ENCODE results near the gene DNAH1.
"Not testable (repeated sequence)": the region's sequence is repeated elsewhere in the genome, so short reads cannot be mapped to it uniquely, and the experiment has no call there.

Gene DNAH1

GRCh38 chr3:52333869-52334557 lies 17.9 kb downstream of the DNAH1 start:
- Mint-ChIP-seq H3K36me3 (peaks cover 3% of the 10 kb centered on the region), H3K4me1 (ENCODE audit: low read depth) (no peaks in the 10 kb centered on the region), H3K9me3 (ENCODE audit: low read depth) (no peaks in the 10 kb centered on the region), H3K27me3 (no peaks in the 10 kb centered on the region), H3K27ac (no peak overlapping the region), H3K4me3 (no peak overlapping the region)

- H3K27ac Mint-ChIP-seq; H3K27me3 Mint-ChIP-seq; H3K4me3 Mint-ChIP-seq; H3K9me3 Mint-ChIP-seq (ENCODE audit: low read depth); H3K4me1 Mint-ChIP-seq (ENCODE audit: low read depth): not testable (repeated sequence)
- peaks cover 12% of the 10 kb centered on the region for H3K36me3 Mint-ChIP-seq
Measured at GRCh38 chr3:52338131-52338530, 22.0 kb downstream of the DNAH1 start.

DNA sequence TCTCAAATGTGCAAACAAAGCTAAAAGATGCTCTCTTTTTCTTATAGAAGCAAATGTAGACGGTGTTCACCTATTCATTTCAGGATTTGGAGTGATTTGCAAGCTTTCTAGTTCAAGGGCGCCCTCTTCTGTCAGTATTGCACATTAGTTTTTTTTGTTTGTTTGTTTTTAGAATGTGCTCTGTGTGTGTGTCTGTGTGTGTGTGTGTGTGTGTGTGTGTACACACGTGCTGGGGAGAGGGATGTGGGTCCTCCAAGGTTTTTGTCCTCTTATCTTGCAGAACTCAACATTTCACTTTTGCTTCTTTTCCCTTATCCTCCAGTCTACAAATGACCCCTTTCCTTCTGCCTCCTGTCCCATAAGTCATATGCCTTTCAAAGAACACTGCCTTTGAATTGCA lies 23.5 kb downstream of the DNAH1 start:
- Mint-ChIP-seq H3K27ac (no peak overlapping the region), H3K4me3 (no peak overlapping the region), H3K4me1 (ENCODE audit: low read depth) (peaks cover 4% of the 10 kb centered on the region), H3K27me3 (no peaks in the 10 kb centered on the region), H3K36me3 (peaks cover 9% of the 10 kb centered on the region), H3K9me3 (ENCODE audit: low read depth) (no peaks in the 10 kb centered on the region)

GRCh38 chr3:52341123-52341522 lies 25.0 kb downstream of the DNAH1 start:
- no peak overlapping the region for H3K27ac Mint-ChIP-seq
- H3K4me1 Mint-ChIP-seq (ENCODE audit: low read depth) = peaks cover 4% of the 10 kb centered on the region
- H3K27me3 Mint-ChIP-seq = no peaks in the 10 kb centered on the region
- no peaks in the 10 kb centered on the region for H3K9me3 Mint-ChIP-seq (ENCODE audit: low read depth)
- H3K4me3 Mint-ChIP-seq = no peak overlapping the region
- peaks cover 9% of the 10 kb centered on the region for H3K36me3 Mint-ChIP-seq

DNA sequence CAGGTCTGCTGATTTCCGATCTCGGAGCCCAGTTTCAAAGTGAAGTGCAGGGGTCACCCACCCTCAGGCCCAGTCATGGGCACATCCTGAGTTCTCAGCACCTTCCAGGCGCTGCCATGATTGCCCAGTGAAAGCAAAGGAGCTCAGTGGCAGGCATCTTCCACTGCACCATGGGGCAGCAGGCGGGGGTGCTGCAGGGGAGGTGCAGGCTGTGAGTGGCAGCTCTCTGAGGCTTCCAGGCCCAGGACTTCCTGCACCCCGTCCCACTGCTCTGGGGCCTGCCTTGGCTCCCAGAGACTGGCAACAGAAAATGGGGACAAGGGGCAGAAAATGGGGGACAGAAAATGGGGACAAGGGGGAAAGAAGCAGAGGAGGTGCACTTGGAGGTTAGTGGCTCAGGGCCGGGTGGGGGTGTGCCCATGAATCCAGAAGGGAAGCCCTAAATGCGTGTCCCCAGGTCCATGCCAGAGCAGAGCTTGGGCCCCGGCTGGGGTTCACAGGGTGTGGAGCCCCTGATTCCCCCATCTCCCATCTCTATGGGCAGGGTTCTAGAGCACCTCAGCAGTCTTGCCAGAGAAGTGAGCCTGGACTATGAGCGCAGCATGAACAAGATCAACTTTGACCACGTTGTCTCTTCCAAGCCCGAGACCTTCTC lies 28.0 kb downstream of the DNAH1 start:
- H3K27me3 Mint-ChIP-seq = no peaks in the 10 kb centered on the region
- no peaks in the 10 kb centered on the region for H3K9me3 Mint-ChIP-seq (ENCODE audit: low read depth)
- H3K4me1 Mint-ChIP-seq (ENCODE audit: low read depth) = peaks cover 4% of the 10 kb centered on the region
- peaks cover 9% of the 10 kb centered on the region for H3K36me3 Mint-ChIP-seq
- no peak overlapping the region for H3K27ac Mint-ChIP-seq
- H3K4me3 Mint-ChIP-seq = no peak overlapping the region

- Mint-ChIP-seq H3K27ac (no peak overlapping the region), H3K4me3 (no peak overlapping the region)
Measured at GRCh38 chr3:52345521-52346109, 29.5 kb downstream of the DNAH1 start.

DNA sequence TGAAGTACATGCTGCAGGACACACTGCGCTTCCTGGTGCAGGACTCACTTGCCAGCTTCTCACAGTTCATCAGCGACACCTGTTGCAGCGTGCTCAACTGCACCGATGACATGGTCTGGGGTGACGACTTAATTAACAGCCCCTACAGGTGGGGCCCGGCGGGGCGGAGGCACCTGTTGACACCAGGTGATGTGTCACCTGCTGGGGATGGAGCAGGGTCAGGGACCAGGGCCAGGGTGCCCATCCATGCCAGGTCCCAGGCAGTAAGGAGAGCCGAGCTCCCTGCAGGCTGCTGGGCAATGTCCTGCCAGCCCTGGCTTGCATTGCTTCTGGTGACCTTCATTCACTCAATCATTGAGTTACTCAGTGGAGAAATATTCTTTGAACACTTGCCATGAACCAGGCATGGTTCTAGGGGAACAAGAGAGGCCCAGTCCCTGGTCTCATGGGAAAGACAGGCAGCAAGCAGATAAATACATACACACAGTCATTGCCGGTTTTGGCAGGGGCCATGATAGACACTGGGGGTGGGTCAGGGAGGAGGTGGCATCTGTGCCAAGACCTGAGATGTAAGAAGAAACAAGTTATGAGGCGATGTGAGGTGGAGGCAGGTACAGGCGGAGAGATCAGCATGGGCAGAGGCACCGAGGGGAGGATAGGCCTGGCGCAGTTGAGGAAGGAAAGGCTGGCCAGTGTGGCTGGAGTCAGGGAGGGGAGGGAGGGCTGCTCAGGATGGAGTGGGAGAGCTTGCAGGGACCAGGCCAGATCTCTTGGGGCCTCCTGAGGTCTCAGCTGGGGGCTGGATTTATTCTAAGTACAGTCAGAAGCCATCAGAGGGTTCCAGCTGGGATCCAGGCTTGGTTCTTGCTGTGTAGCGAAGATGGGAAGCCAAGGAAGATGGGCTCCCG lies 30.8 kb downstream of the DNAH1 start:
- H3K4me1 Mint-ChIP-seq (ENCODE audit: low read depth) = no peaks in the 10 kb centered on the region
- H3K36me3 Mint-ChIP-seq = peaks cover 2% of the 10 kb centered on the region
- H3K4me3 Mint-ChIP-seq = no peak overlapping the region
- H3K9me3 Mint-ChIP-seq (ENCODE audit: low read depth) = no peaks in the 10 kb centered on the region
- H3K27ac Mint-ChIP-seq = no peak overlapping the region
- H3K27me3 Mint-ChIP-seq = no peaks in the 10 kb centered on the region

More at GRCh38 chr3:52345521-52346109, 29.5 kb downstream of the DNAH1 start:
- Mint-ChIP-seq H3K36me3 (peaks cover 4% of the 10 kb centered on the region), H3K27me3 (no peaks in the 10 kb centered on the region), H3K4me1 (ENCODE audit: low read depth) (no peaks in the 10 kb centered on the region), H3K9me3 (ENCODE audit: low read depth) (no peaks in the 10 kb centered on the region)

DNA sequence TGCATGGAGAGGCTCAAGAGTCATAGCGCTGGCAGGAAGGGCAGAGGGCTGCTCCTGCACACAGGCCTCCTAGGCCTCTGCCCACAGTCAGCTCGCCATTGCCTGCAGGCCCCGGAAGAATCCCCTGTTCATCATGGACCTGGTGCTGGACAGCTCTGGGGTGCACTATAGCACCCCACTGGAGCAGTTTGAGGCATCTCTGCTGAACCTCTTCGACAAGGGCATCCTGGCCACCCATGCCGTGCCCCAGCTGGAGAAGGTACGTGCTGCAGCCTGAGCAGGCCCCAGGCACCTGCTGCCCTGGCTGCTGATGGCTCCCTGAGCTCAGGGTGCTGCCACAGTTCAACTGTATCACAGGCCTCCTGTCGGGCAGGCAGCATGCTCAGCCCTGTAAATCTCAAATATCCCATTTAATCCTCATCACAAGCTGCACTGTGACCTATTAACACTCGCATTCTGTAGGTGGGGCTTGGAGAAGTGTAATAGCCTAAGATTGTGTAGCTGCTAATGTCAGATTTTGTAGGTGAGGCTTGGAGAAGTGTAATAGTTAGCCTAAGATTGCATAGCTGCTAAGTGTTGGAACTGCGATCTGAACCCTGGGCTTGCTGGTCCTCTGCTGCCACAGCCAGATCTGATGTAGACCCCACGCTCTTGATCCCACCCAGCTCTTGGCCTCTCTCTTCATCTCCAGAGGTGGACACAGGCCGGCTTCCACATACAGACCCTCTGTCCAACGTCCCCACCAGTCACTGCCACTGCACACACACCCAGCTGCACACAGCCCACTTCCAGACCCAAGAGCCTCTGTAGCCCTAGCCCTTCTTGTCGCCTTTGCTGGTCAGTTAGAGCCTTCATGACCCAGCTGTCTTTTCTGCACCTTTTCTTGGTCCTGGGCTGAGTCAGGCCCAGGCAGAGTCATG lies 31.9 kb downstream of the DNAH1 start:
- no peaks in the 10 kb centered on the region for H3K4me1 Mint-ChIP-seq (ENCODE audit: low read depth)
- no peaks in the 10 kb centered on the region for H3K27me3 Mint-ChIP-seq
- H3K36me3 Mint-ChIP-seq = no peaks in the 10 kb centered on the region
- H3K4me3 Mint-ChIP-seq = no peak overlapping the region
- no peak overlapping the region for H3K27ac Mint-ChIP-seq
- no peaks in the 10 kb centered on the region for H3K9me3 Mint-ChIP-seq (ENCODE audit: low read depth)

GRCh38 chr3:52349131-52349530 lies 33.0 kb downstream of the DNAH1 start:
- H3K4me3 Mint-ChIP-seq = no peak overlapping the region
- H3K27me3 Mint-ChIP-seq = no peaks in the 10 kb centered on the region
- H3K27ac Mint-ChIP-seq = no peak overlapping the region
- H3K9me3 Mint-ChIP-seq (ENCODE audit: low read depth) = no peaks in the 10 kb centered on the region
- no peaks in the 10 kb centered on the region for H3K4me1 Mint-ChIP-seq (ENCODE audit: low read depth)
- no peaks in the 10 kb centered on the region for H3K36me3 Mint-ChIP-seq

DNA sequence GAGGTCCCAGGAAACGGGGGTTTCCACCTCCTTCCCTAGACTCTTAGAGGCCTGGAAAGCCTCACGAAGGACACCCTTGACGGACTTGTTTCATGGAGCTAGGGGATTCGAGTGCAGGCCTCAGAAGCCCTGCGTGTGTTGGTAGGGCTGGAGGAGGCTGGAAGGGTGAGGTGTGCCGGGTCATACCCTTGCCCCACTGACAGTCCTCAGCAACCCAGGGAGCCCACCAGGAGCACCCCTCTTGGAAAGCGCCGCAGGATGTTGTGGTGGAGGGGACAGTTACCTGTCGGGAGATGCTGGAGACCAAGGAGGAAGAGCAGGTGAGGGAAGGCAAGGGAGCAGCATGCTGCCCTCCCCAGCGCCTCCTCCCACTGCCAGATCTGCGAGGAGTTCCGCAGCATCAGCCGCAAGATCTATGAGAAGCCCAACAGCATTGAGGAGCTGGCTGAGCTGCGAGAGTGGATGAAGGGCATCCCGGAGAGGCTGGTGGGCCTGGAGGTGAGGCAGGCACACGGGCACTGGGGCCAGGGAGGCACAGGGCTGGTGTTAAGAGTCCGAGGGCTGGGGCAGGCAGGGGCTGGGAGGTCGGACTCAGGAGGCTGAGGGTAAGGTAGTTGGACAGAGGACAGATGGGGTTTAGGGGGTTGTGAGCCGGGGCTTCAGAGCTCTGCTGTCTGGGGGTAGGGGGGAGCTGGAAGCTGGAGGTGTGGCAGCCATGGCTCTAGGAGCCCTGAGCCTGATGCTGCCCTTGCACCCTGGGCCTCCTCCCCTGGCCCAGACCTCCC lies 33.7 kb downstream of the DNAH1 start:
- H3K4me3 Mint-ChIP-seq = no peak overlapping the region
- no peak overlapping the region for H3K27ac Mint-ChIP-seq
- H3K4me1 Mint-ChIP-seq (ENCODE audit: low read depth) = no peaks in the 10 kb centered on the region
- no peaks in the 10 kb centered on the region for H3K36me3 Mint-ChIP-seq
- no peaks in the 10 kb centered on the region for H3K9me3 Mint-ChIP-seq (ENCODE audit: low read depth)
- no peaks in the 10 kb centered on the region for H3K27me3 Mint-ChIP-seq

GRCh38 chr3:52350416-52350815 lies 34.3 kb downstream of the DNAH1 start:
- Mint-ChIP-seq H3K27me3 (no peaks in the 10 kb centered on the region), H3K4me3 (no peak overlapping the region), H3K9me3 (ENCODE audit: low read depth) (no peaks in the 10 kb centered on the region), H3K36me3 (no peaks in the 10 kb centered on the region), H3K4me1 (ENCODE audit: low read depth) (no peaks in the 10 kb centered on the region), H3K27ac (no peak overlapping the region)

DNA sequence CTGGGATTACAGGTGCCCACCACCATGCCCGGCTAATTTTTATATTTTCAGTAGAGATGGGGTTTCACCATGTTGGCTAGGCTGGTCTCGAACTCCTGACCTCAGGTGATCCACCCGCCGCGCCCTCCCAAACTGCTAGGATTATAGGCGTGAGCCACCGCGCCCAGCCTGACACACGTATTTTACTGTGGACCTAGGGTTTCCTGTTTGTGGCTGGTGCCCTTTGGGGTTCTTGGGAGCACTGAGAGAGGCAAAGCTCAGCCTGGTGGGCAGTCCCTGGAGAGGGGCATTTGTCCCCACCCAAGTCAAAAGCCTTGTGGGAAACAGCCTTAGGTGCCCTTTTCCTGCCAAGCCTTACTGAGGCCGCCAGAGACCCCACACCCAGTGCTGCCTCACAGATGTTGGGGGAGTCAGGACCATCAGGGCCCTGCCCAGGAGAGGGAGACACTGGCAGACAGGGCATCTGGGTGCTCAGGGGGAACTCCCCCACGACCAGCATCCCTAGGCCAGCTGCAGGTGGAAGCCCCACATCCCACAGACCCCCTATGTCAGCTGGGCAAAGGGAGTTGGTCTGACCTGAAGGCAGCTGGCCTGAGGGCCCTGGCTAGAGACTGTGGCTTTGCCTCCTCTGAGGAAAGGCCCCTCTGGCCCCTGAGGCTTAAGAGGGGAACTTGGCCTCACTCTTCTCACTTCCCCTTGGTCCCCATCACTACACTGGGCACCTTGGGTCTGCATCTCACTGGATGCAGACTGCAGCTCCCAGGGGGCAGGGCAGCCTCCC lies 35.1 kb downstream of the DNAH1 start:
- no peaks in the 10 kb centered on the region for H3K27me3 Mint-ChIP-seq
- peaks cover 2% of the 10 kb centered on the region for H3K36me3 Mint-ChIP-seq
- H3K9me3 Mint-ChIP-seq (ENCODE audit: low read depth) = no peaks in the 10 kb centered on the region
- no peak overlapping the region for H3K27ac Mint-ChIP-seq
- H3K4me1 Mint-ChIP-seq (ENCODE audit: low read depth) = no peaks in the 10 kb centered on the region
- no peak overlapping the region for H3K4me3 Mint-ChIP-seq

DNA sequence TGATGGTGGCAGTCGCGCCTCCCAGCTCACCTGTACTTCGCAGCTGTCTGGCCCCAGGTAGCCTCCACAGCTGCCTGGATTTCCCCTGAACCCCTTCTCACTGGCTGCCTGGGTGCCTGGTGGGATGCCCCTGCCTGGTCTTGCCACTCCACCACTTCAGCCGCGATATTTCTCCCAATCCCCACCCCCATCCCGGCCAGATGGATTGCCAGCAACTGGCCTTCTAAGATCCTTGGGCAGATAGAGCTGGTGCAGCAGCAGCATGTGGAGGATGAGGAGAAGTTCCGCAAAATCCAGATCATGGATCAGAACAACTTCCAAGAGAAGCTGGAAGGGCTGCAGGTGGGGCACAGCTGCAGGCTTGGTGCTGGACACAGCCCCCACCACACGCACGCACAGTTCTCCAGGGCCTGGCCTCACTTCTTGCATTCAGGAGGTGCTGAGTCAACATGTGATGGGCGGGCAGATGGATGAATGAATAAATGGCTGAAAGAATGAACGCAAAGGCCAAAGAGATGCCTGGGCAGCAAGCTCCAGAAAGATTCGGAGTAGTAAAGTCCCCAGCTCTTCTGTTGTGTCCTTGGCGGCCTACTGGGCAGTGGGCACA lies 35.7 kb downstream of the DNAH1 start:
- Mint-ChIP-seq H3K27me3 (no peaks in the 10 kb centered on the region), H3K27ac (no peak overlapping the region), H3K36me3 (peaks cover 2% of the 10 kb centered on the region), H3K4me1 (ENCODE audit: low read depth) (no peaks in the 10 kb centered on the region), H3K9me3 (ENCODE audit: low read depth) (no peaks in the 10 kb centered on the region), H3K4me3 (no peak overlapping the region)
